HepG2 (cell line): ENCODE measurements around the gene LILRB5. TPM values are rescaled to one million over a fixed set of nuclear protein-coding genes. Genes with fewer than 3 reads are reported as not detected.

Experiments
- ATAC-seq: fragments of 200-7000 bp; cut with Tn5 transposase; 3 replicates; pipeline ENCODE4 v1.9.1; 2020; ENCODE audit warnings: mild to moderate bottlenecking, moderate library complexity
- BruUV-seq: library from RNA; stranded (reverse); fragments of 400-500 nt; replicated peaks from 2 replicates; lab custom pipeline; 2021; lab: Mats Ljungman, UMichigan
- CTCF ChIA-PET: fragments of 300-600 bp; formaldehyde crosslinking; extraction: SDS; loops from one replicate; lab custom pipeline; 2021; ENCODE audit warnings: low total read pairs, inconsistent platforms, low intra/inter-chr PET ratio; lab: Yijun Ruan, JAX
- POLR2A ChIA-PET: fragments of 350-600 bp; sonication (Branson Sonifier 250); formaldehyde crosslinking; loops from one replicate; lab custom pipeline; 2020; ENCODE audit warnings: antibody characterized with exemption, inconsistent platforms; lab: Yijun Ruan, JAX
- DNase-seq: peaks from one replicate; pipeline ENCODE4 v3.0.0-alpha.2; 2015; ENCODE audit warnings: low spot score
- FAIRE-seq: peaks from 3 replicates; lab custom pipeline; 2011; peaks lifted over from hg19 to GRCh38; lab: Jason Lieb, UNC
- H2AFZ ChIP-seq: one replicate; pipeline ENCODE4 v1.6.1; 2011; ENCODE audit warnings: low read length, inconsistent platforms
- H3K27ac ChIP-seq: fragments of 300-600 bp; 3 replicates; pipeline ENCODE4 v1.8.0; 2011; ENCODE audit warnings: mixed run types, mild to moderate bottlenecking, mixed read lengths, low read length, inconsistent platforms; ENCODE audit not compliant: insufficient read depth; ENCODE audit errors: extremely low read length
- H3K27me3 ChIP-seq, 2 experiments: fragments of 200-600 bp in 1 of 2; 2 replicates in 1 of 2; 3 replicates in 1 of 2; pipeline versions ENCODE4 v1.6.0 to v1.8.0; 2011; ENCODE audit warnings: low read length in 2 of 2, mild to moderate bottlenecking in 2 of 2, moderate library complexity in 2 of 2, inconsistent platforms in 1 of 2; ENCODE audit not compliant: insufficient read depth in 2 of 2, control insufficient read depth in 1 of 2
- H3K36me3 ChIP-seq, 2 experiments: fragments of 200-600 bp in 1 of 2; replicated peaks in 1 of 2; 2 replicates in 1 of 2; 3 replicates in 1 of 2; pipeline versions ENCODE4 v1.5.1 to v1.8.0; 2011; ENCODE audit warnings: low read length in 2 of 2, inconsistent platforms in 1 of 2; ENCODE audit not compliant: insufficient read depth in 2 of 2, control insufficient read depth in 1 of 2
- H3K4me1 ChIP-seq: 2 replicates; pipeline ENCODE4 v1.5.1; 2012; ENCODE audit warnings: low read length, inconsistent platforms; ENCODE audit not compliant: insufficient read depth
- H3K4me2 ChIP-seq: 2 replicates; pipeline ENCODE4 v1.6.0; 2011; ENCODE audit warnings: low read depth, low read length, inconsistent platforms
- H3K4me3 ChIP-seq, 3 experiments: fragments of 200-600 bp in 1 of 3; sonication (generic), shearing (Covaris generic) in 1 of 3; replicated peaks in 1 of 3; 2 replicates each; pipeline ENCODE4 v1.5.1; 2011 to 2016; ENCODE audit warnings: low read length in 3 of 3, inconsistent platforms in 2 of 3, low read depth in 2 of 3, mild to moderate bottlenecking in 2 of 3, control low read depth in 1 of 3, mixed read lengths in 1 of 3; ENCODE audit not compliant: insufficient read depth in 1 of 3
- H3K79me2 ChIP-seq: one replicate; pipeline ENCODE4 v1.6.1; 2011; ENCODE audit warnings: low read length, inconsistent platforms; ENCODE audit not compliant: insufficient read depth
- H3K9ac ChIP-seq: 2 replicates; pipeline ENCODE4 v1.6.0; 2011; ENCODE audit warnings: mild to moderate bottlenecking, low read depth, low read length, inconsistent platforms; ENCODE audit not compliant: insufficient read depth
- H3K9me3 ChIP-seq: 2 replicates; pipeline ENCODE4 v1.5.1; 2012; ENCODE audit warnings: mild to moderate bottlenecking, low read length
- H4K20me1 ChIP-seq: 2 replicates; pipeline ENCODE4 v1.6.0; 2011; ENCODE audit warnings: inconsistent platforms, mild to moderate bottlenecking, low read length, moderate library complexity; ENCODE audit not compliant: insufficient read depth
- EEA1 ChIP-seq: sonication (generic); formaldehyde crosslinking; IDR thresholded peaks from 2 replicates; pipeline ENCODE4 v1.5.1; 2020; ENCODE audit warnings: mild to moderate bottlenecking, missing genetic modification reagents, borderline replicate concordance
- GABPB1 ChIP-seq: IDR thresholded peaks from 2 replicates; pipeline ENCODE4 v1.6.1; 2016; ENCODE audit warnings: mild to moderate bottlenecking, missing genetic modification reagents, moderate library complexity, missing compliant biosample characterization
- HDAC1 ChIP-seq: sonication (generic); formaldehyde crosslinking; IDR thresholded peaks from 2 replicates; pipeline ENCODE4 v1.5.1; 2020; ENCODE audit warnings: mild to moderate bottlenecking, missing genetic modification reagents
- ISL2 ChIP-seq: sonication (generic); formaldehyde crosslinking; IDR thresholded peaks from 2 replicates; pipeline ENCODE4 v1.5.0; 2020; ENCODE audit warnings: missing genetic modification reagents
- SIX1 ChIP-seq: sonication (generic); formaldehyde crosslinking; IDR thresholded peaks from 2 replicates; pipeline ENCODE4 v1.4.0; 2020; ENCODE audit warnings: missing genetic modification reagents, borderline replicate concordance
- ZBTB1 ChIP-seq: sonication (generic); formaldehyde crosslinking; IDR thresholded peaks from 2 replicates; pipeline ENCODE4 v1.4.0; 2020; ENCODE audit warnings: missing genetic modification reagents, borderline replicate concordance
- ZFP36 ChIP-seq: fragments of 150-350 bp; IDR thresholded peaks from 2 replicates; pipeline ENCODE4 v1.6.1; 2018; ENCODE audit warnings: borderline replicate concordance, low read length, low read depth; ENCODE audit not compliant: partially characterized antibody
- ZNF614 ChIP-seq: IDR thresholded peaks from 2 replicates; pipeline ENCODE4 v1.6.1; 2018; ENCODE audit warnings: missing biosample characterization, missing genetic modification reagents, inconsistent platforms, borderline replicate concordance
- WGBS: methylation state at CpG from one replicate; pipeline ENCODE4 v1.1.6; 2017; ENCODE audit warnings: low lambda C conversion rate; 5-methylcytosine and 5-hydroxymethylcytosine counted together
- in situ Hi-C: cut with HindIII; loops from 2 replicates; pipeline ENCODE4 v1.10.0; 2017; ENCODE audit warnings: low pct_unique_long_range_greater_than_20kb; ENCODE audit not compliant: extremely low pct_ligation_motif_present
- intact Hi-C: fragments of 100-400 bp; cut with micrococcal nuclease; formaldehyde crosslinking; loops from one replicate; pipeline ENCODE4 v1.10.0; 2022; ENCODE audit not compliant: unreplicated experiment
- polyA plus RNA-seq, 8 experiments: library from polyadenylated mRNA; depleted of rRNA in 3 of 8; stranded (reverse) in 7 of 8; unstranded in 1 of 8; fragments of >200 nt; fragmentation: Illumina TruSeq in 4 of 8; extraction: Trizol in 4 of 8; gene quantifications; 2 replicates each; pipeline versions ENCODE4 v1.2.1 to v1.2.3, GENCODE V29; 2011 to 2016; ENCODE audit warnings: low read depth in 4 of 8, missing spikeins in 1 of 8, mixed read lengths in 1 of 8; ENCODE audit not compliant: insufficient read depth in 1 of 8
- total RNA-seq, 5 experiments: library from RNA; depleted of rRNA; stranded (reverse); fragments of >200 nt; fragmentation: Illumina TruSeq; extraction: Trizol; gene quantifications; 2 replicates each; pipeline ENCODE4 v1.2.3, GENCODE V29; 2016; ENCODE audit warnings: low read depth in 1 of 5
- TF ChIP-seq, protein P1 (sequence below): sonication (generic); formaldehyde crosslinking; IDR thresholded peaks from 2 replicates; pipeline ENCODE4 v1.4.0; 2020; ENCODE audit warnings: missing genetic modification reagents
- TF ChIP-seq, protein P2 (sequence below): sonication (generic); formaldehyde crosslinking; IDR thresholded peaks from 2 replicates; pipeline ENCODE4 v1.8.0; 2023; ENCODE audit warnings: mild to moderate bottlenecking, missing genetic modification reagents
- TF ChIP-seq, protein P3 (sequence below): sonication (generic); formaldehyde crosslinking; IDR thresholded peaks from 2 replicates; pipeline ENCODE4 v1.4.0; 2020; ENCODE audit warnings: missing genetic modification reagents

Gene LILRB5
- total and polyA plus RNA-seq, 2 of the 13 experiments (the other 11 are each of a cell fraction or from before 2014, with no cell fraction given), result not detected

DNA sequence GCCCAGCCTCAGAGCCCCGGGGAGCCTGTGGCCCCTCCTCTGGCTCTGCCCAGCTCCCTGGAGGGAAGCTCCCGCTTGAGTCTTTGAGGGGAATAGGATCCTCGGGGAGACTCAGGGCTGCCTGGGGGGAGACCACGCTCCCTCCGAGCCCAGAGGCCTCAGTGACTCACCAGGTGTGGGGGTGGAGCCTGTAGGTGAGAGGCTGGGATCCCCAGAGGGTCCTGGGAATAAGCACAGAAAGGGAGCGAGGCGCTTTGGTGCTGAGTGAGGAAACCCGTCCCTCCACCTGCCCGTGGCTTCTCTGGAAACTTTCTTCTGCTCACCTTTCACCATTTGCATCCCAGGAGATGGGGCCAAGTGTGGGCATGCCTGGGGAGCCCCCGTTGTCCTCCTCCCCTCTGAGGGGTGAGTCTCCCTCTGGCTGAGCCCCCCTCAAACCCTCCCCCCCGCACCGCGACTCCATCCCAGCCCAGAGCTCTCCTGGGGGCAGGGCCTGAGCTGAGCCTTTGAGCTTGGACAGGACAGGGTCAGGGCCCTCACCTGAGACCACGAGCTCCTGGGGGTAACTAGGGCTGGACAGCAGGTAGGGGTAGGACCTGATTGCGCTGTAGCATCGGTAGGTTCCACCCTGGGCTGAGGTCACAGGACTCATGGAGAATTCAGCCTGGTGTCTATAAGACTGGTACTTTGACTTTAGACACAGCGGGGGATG, 2.7 kb downstream of the LILRB5 start:
- ATAC-seq, result no peak
- intact Hi-C loops (no loop called here), in situ Hi-C loops (no loop called here)
- ChIA-PET CTCF (no interaction called here), POLR2A (no interaction called here)
- H3K9ac ChIP-seq, result no peak overlapping the region
- TF ChIP-seq ZFP36 (no peak), ZBTB1 (CRISPR knock-in tag) (no peak), HDAC1 (CRISPR knock-in tag) (no peak), EEA1 (no peak), GABPB1 (CRISPR knock-in tag) (no peak), ZNF614 (CRISPR knock-in tag) (no peak), ISL2 (CRISPR knock-in tag) (no peak), SIX1 (CRISPR knock-in tag) (no peak)
- TF ChIP-seq, protein P1, sequence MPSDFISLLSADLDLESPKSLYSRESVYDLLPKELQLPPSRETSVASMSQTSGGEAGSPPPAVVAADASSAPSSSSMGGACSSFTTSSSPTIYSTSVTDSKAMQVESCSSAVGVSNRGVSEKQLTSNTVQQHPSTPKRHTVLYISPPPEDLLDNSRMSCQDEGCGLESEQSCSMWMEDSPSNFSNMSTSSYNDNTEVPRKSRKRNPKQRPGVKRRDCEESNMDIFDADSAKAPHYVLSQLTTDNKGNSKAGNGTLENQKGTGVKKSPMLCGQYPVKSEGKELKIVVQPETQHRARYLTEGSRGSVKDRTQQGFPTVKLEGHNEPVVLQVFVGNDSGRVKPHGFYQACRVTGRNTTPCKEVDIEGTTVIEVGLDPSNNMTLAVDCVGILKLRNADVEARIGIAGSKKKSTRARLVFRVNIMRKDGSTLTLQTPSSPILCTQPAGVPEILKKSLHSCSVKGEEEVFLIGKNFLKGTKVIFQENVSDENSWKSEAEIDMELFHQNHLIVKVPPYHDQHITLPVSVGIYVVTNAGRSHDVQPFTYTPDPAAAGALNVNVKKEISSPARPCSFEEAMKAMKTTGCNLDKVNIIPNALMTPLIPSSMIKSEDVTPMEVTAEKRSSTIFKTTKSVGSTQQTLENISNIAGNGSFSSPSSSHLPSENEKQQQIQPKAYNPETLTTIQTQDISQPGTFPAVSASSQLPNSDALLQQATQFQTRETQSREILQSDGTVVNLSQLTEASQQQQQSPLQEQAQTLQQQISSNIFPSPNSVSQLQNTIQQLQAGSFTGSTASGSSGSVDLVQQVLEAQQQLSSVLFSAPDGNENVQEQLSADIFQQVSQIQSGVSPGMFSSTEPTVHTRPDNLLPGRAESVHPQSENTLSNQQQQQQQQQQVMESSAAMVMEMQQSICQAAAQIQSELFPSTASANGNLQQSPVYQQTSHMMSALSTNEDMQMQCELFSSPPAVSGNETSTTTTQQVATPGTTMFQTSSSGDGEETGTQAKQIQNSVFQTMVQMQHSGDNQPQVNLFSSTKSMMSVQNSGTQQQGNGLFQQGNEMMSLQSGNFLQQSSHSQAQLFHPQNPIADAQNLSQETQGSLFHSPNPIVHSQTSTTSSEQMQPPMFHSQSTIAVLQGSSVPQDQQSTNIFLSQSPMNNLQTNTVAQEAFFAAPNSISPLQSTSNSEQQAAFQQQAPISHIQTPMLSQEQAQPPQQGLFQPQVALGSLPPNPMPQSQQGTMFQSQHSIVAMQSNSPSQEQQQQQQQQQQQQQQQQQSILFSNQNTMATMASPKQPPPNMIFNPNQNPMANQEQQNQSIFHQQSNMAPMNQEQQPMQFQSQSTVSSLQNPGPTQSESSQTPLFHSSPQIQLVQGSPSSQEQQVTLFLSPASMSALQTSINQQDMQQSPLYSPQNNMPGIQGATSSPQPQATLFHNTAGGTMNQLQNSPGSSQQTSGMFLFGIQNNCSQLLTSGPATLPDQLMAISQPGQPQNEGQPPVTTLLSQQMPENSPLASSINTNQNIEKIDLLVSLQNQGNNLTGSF (CRISPR knock-in tag), result no peak
- TF ChIP-seq, protein P2, sequence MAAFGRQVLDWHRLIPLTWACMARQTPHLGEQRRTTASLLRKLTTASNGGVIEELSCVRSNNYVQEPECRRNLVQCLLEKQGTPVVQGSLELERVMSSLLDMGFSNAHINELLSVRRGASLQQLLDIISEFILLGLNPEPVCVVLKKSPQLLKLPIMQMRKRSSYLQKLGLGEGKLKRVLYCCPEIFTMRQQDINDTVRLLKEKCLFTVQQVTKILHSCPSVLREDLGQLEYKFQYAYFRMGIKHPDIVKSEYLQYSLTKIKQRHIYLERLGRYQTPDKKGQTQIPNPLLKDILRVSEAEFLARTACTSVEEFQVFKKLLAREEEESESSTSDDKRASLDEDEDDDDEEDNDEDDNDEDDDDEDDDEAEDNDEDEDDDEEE, result no peak
- TF ChIP-seq, protein P3, sequence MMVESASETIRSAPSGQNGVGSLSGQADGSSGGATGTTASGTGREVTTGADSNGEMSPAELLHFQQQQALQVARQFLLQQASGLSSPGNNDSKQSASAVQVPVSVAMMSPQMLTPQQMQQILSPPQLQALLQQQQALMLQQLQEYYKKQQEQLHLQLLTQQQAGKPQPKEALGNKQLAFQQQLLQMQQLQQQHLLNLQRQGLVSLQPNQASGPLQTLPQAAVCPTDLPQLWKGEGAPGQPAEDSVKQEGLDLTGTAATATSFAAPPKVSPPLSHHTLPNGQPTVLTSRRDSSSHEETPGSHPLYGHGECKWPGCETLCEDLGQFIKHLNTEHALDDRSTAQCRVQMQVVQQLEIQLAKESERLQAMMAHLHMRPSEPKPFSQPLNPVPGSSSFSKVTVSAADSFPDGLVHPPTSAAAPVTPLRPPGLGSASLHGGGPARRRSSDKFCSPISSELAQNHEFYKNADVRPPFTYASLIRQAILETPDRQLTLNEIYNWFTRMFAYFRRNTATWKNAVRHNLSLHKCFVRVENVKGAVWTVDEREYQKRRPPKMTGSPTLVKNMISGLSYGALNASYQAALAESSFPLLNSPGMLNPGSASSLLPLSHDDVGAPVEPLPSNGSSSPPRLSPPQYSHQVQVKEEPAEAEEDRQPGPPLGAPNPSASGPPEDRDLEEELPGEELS (CRISPR knock-in tag), result no peak
- no peaks in the 10 kb centered on the region for H3K9me3 ChIP-seq
- FAIRE-seq, result no peak
- no peaks in the 10 kb centered on the region for H3K79me2 ChIP-seq
- peaks cover 12 to 67% of the 10 kb centered on the region in 2 experiments for H3K27me3 ChIP-seq
- BruUV-seq, result no TSS peak
- no peak overlapping the region for H3K27ac ChIP-seq
- no peak overlapping the region for H3K4me2 ChIP-seq
- H3K36me3 ChIP-seq, result no peaks in the 10 kb centered on the region
- no peak overlapping the region for H2AFZ ChIP-seq
- no peaks in the 10 kb centered on the region for H3K4me1 ChIP-seq
- no peak for DNase-seq
- no peaks in the 10 kb centered on the region for H4K20me1 ChIP-seq
- 5% methylated on average over 6 of the region's 17 CpGs for WGBS
- H3K4me3 ChIP-seq, result no peak overlapping the region
